Fibroblast of pulmonary artery (primary cell): Measurements from ENCODE around the gene ASPA.
"Not testable (repeated sequence)": the region's sequence is repeated elsewhere in the genome, so short reads cannot be mapped to it uniquely, and the experiment has no call there.

Experiments used
- DNase-seq: peaks from one replicate; pipeline ENCODE4 v3.0.0-alpha.2; 2010; ENCODE audit warnings: low read depth
- H3K4me3 ChIP-seq: replicated peaks from 2 replicates; pipeline ENCODE4 v1.5.1; 2011; ENCODE audit warnings: low read depth, mild to moderate bottlenecking, control low read depth, low read length, moderate library complexity
- CTCF ChIP-seq: IDR thresholded peaks from 2 replicates; pipeline ENCODE4 v1.5.1; 2011; ENCODE audit warnings: mild to moderate bottlenecking, control low read depth, low read length, inconsistent platforms; ENCODE audit errors: missing control alignments

Gene ASPA

GRCh38 chr17:3507071-3507470 is 31.3 kb downstream of the ASPA start:
- no peak for TF ChIP-seq CTCF
- H3K4me3 ChIP-seq, result no peak overlapping the region
- DNase-seq, result no peak

DNA sequence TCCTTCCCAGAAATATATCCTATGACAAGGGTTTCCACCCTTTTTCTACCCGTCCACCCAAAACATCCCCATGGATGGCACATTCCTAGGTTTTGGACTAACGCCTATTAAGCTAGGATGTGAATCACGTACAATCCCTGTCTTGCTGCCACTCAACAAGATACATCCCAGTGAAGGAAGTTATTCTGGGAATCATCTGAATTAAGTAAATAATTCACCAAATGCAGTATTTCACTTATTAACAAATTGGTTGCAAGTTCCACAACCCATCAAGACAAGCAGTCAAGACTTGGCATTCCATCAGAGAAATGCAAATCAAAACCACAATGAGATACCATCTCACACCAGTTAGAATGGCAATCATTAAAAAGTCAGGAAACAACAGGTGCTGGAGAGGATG is 32.1 kb downstream of the ASPA start:
- DNase-seq, result no peak
- no peak overlapping the region for H3K4me3 ChIP-seq
- no peak for TF ChIP-seq CTCF

DNA sequence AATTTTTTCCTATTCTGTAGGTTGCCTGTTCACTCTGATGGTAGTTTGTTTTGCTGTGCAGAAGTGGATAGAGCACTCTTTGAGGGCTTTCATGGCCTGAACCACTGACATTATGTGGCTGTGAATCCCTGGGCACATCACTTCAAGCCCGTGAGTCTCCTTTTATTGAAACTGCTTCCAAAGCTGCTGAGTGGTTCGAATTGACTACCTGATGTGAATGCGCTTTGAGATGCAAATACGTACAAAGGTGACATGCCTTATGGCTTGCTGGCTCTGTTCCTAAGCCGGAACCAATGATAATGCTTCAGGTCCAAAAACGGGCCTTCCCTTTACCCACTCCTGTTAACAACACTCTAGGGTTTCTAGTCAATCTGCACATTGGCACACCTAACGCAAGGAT is 34.3 kb downstream of the ASPA start:
- TF ChIP-seq CTCF, result no peak
- no peak for DNase-seq
- H3K4me3 ChIP-seq, result no peak overlapping the region

DNA sequence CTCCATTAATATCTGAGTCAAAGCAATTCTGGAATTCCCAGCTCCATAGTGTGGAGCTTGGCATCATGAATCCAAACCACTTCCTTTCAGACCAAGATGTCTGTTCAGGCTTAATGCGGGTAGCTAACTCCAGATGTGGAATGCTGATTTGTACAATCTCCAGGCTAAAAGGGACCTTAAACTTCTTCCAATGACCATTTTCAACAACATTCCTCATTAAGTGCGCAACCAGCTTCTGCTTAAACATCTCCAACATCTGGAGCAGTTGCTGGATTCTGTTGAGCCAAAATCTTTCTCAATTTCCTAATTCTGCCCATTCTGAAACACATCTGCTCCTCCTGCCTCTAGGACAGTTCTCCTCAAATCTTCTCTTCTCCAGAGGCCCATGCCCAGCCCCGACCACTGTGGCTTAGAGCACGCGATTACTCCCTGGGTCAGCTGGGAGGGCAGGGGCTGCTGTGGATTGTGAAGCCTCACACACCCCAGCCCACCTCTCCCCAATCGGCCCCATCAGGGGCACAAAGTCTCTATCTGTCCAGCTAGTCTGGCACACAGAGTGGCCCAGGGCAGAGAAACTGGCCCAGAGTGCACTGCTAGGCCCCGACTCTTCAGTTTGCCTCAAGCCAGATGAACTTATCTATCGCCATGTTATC is 36.2 kb downstream of the ASPA start:
- no peak for DNase-seq
- H3K4me3 ChIP-seq, result no peak overlapping the region
- TF ChIP-seq CTCF, result no peak

DNA sequence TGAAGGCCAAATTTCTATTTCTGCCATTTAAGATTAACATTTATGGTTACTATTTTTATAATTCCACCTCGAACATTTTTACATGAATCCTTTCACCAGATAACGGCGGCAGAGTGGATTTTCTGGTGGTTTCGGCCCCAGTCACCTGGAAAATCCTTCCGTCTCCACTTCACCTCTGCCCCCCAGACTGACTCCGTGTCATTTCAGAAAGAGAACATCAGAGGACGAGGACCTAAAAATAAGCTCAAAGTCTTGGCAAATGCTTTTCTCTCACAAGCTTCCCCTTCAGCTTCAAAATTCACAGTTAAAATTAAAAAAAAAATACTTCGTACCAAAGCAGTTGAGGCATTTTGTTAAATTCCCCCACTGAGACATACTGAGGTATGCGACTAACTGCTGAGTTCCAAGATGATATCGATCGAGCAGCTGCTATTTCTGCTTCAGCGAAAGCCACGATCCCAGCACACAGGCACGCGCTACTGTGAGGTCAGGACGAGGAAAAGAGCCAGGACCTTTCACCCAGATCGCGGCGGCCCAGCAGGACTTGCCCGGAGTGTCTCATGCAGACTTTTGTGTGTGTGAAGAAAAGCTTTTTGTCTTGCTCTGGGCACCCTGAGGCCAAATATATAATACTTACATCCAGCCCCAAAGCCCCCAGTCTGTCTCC is 36.8 kb downstream of the ASPA start:
- H3K4me3 ChIP-seq, result no peak overlapping the region

DNA sequence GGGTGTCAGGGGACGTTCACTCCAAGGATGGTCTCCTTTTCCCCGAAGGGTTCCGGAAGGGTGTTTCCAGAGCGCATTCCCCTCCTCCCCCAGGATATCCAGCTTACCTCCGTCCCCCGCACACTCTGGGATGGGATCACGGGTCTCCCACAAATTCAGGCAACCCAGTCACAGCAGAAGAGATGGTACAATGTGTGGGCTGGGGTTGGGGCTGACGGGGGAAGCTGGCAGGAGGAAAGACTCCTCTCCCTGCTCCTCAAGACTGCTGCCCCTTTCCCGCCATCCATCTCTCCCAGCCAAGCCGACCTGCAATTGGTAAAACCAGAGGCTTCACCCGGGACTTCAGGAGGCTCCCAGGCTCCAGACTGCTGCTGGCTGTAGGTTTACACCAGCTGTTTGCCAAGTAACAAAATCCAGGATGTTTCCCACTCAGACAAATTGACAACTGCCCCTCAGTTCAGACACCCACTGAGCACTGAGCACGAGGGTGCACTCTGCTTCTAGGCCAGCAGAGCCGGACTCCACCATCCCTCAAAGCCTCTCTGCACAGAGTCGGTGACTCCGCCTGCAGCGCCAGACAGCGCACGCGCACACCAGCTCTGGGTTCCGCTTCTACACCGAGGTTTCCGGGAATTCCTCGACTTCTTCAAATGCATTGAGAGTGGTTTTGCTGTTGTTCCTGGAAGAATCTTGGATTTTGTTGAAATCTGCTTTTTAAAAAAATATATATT is 37.7 kb downstream of the ASPA start:
- TF ChIP-seq CTCF, result no peak
- H3K4me3 ChIP-seq, result no peak overlapping the region
- no peak for DNase-seq

More for the DNA sequence above, 36.8 kb downstream of the ASPA start:
- no peak for TF ChIP-seq CTCF
- DNase-seq, result peak; percentile 60

DNA sequence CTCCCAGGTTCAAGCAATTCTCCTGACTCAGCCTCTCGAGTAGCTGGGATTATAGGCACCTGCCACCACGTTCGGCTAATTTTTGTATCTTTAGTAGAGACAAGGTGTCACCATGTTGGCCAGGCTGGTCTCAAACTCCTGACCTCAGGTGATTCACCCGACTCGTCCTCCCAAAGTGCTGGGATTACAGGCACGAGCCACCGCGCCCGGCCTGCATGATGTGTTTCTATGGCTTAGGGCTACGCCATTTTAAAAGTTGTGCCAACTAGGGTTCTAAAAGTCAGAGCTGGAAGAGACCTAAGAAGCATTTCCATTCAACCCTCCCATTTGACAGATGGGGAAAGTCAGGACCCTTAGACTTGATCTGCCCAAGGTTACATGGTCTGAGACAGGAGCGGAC is 38.4 kb downstream of the ASPA start:
- not testable (repeated sequence) for H3K4me3 ChIP-seq, DNase-seq
